ENCODE results near the gene CAMK2B. TPM values are rescaled to one million over a fixed set of nuclear protein-coding genes. Genes with fewer than 3 reads are reported as not detected.
"Not testable (repeated sequence)": the region's sequence is repeated elsewhere in the genome, so short reads cannot be mapped to it uniquely, and the experiment has no call there.

Gene CAMK2B
- total RNA-seq, 1 experiment from 2014 or later, result 0.13 TPM

GRCh38 chr7:44200699-44201461 is 124.5 kb downstream of the CAMK2B start, which contains the start of gene YKT6:
Gene YKT6, plus strand, starts transcription at chr7:44200978. Its CDS starts 158 bp downstream, at chr7:44201136.
- in situ Hi-C loops (cut with HindIII; ENCODE audit: low pct_unique_long_range_greater_than_20kb, low sequenced_read_pairs), result loop anchor here (25.0 kb wide), 1 partner anchor 114 kb away; the partner anchor contains the start of gene POLM
- peak; percentile 99 for DNase-seq (ENCODE audit: low read depth, low spot score)

- in situ Hi-C loops (cut with HindIII; ENCODE audit: low pct_unique_long_range_greater_than_20kb, low sequenced_read_pairs), result loop anchor here (25.0 kb wide), 1 partner anchor 113 kb away; the partner anchor contains the start of gene POLM
- not testable (repeated sequence) for DNase-seq (ENCODE audit: low read depth, low spot score)
Observed at GRCh38 chr7:44200163-44200562, 125.2 kb downstream of the CAMK2B start.

- in situ Hi-C loops (cut with HindIII; ENCODE audit: low pct_unique_long_range_greater_than_20kb, low sequenced_read_pairs), result no loop called here
- DNase-seq (ENCODE audit: low read depth, low spot score), result no peak
Observed at GRCh38 chr7:44197474-44197873, 127.9 kb downstream of the CAMK2B start.

- peak; percentile 90 for DNase-seq (ENCODE audit: low read depth, low spot score)
- in situ Hi-C loops (cut with HindIII; ENCODE audit: low pct_unique_long_range_greater_than_20kb, low sequenced_read_pairs), result no loop called here
Observed at GRCh38 chr7:44196450-44196872, 128.9 kb downstream of the CAMK2B start.

- in situ Hi-C loops (cut with HindIII; ENCODE audit: low pct_unique_long_range_greater_than_20kb, low sequenced_read_pairs), result no loop called here
Observed at GRCh38 chr7:44195889-44196288, 129.5 kb downstream of the CAMK2B start.

GRCh38 chr7:44194562-44195145 is 130.7 kb downstream of the CAMK2B start:
- no peak for DNase-seq (ENCODE audit: low read depth, low spot score)
- in situ Hi-C loops (cut with HindIII; ENCODE audit: low pct_unique_long_range_greater_than_20kb, low sequenced_read_pairs), result no loop called here

More at GRCh38 chr7:44195889-44196288, 129.5 kb downstream of the CAMK2B start:
- DNase-seq (ENCODE audit: low read depth, low spot score), result peak; percentile 45

GRCh38 chr7:44194069-44194468 is 131.3 kb downstream of the CAMK2B start:
- no peak for DNase-seq (ENCODE audit: low read depth, low spot score)
- in situ Hi-C loops (cut with HindIII; ENCODE audit: low pct_unique_long_range_greater_than_20kb, low sequenced_read_pairs), result no loop called here

- in situ Hi-C loops (cut with HindIII; ENCODE audit: low pct_unique_long_range_greater_than_20kb, low sequenced_read_pairs), result no loop called here
- DNase-seq (ENCODE audit: low read depth, low spot score), result peak; percentile 41
Observed at GRCh38 chr7:44193011-44193802, 132.2 kb downstream of the CAMK2B start.

GRCh38 chr7:44191171-44191570 is 134.2 kb downstream of the CAMK2B start:
- in situ Hi-C loops (cut with HindIII; ENCODE audit: low pct_unique_long_range_greater_than_20kb, low sequenced_read_pairs), result no loop called here
- DNase-seq (ENCODE audit: low read depth, low spot score), result no peak

- no peak for DNase-seq (ENCODE audit: low read depth, low spot score)
Observed at GRCh38 chr7:44189993-44190872, 135.2 kb downstream of the CAMK2B start.

GRCh38 chr7:44189286-44189992 is 136.0 kb downstream of the CAMK2B start, which contains the start of gene GCK:
Gene GCK, minus strand, starts transcription at chr7:44189439. Its CDS starts 486 bp downstream, at chr7:44188953.
- in situ Hi-C loops (cut with HindIII; ENCODE audit: low pct_unique_long_range_greater_than_20kb, low sequenced_read_pairs), result no loop called here
- DNase-seq (ENCODE audit: low read depth, low spot score), result no peak

More at GRCh38 chr7:44189993-44190872, 135.2 kb downstream of the CAMK2B start:
- in situ Hi-C loops (cut with HindIII; ENCODE audit: low pct_unique_long_range_greater_than_20kb, low sequenced_read_pairs), result no loop called here

- in situ Hi-C loops (cut with HindIII; ENCODE audit: low pct_unique_long_range_greater_than_20kb, low sequenced_read_pairs), result no loop called here
Observed at GRCh38 chr7:44188480-44189225, 136.7 kb downstream of the CAMK2B start.

GRCh38 chr7:44187636-44188416 is 137.6 kb downstream of the CAMK2B start:
- in situ Hi-C loops (cut with HindIII; ENCODE audit: low pct_unique_long_range_greater_than_20kb, low sequenced_read_pairs), result no loop called here
- no peak for DNase-seq (ENCODE audit: low read depth, low spot score)

More at GRCh38 chr7:44188480-44189225, 136.7 kb downstream of the CAMK2B start:
- DNase-seq (ENCODE audit: low read depth, low spot score), result no peak

GRCh38 chr7:44186736-44187135 is 138.7 kb downstream of the CAMK2B start:
- in situ Hi-C loops (cut with HindIII; ENCODE audit: low pct_unique_long_range_greater_than_20kb, low sequenced_read_pairs), result no loop called here
- no peak for DNase-seq (ENCODE audit: low read depth, low spot score)

- in situ Hi-C loops (cut with HindIII; ENCODE audit: low pct_unique_long_range_greater_than_20kb, low sequenced_read_pairs), result no loop called here
Observed at GRCh38 chr7:44185729-44186128, 139.7 kb downstream of the CAMK2B start.

More at GRCh38 chr7:44185729-44186128, 139.7 kb downstream of the CAMK2B start:
- DNase-seq (ENCODE audit: low read depth, low spot score), result no peak

Data from SK-MEL-5 (cell line).